ENCODE measurements around the gene SLC25A24.
"Not testable (repeated sequence)": the region's sequence is repeated elsewhere in the genome, so short reads cannot be mapped to it uniquely, and the experiment has no call there.

The SLC25A24 gene

GRCh38 chr1:108216028-108216890, 16.1 kb upstream of the SLC25A24 start:
- H3K4me3 ChIP-seq (ENCODE audit: low read depth, low read length); H3K9me3 ChIP-seq (ENCODE audit: control insufficient read depth, insufficient read depth, low read length); H3K9ac ChIP-seq (ENCODE audit: low read depth, low read length); H3K27me3 ChIP-seq (ENCODE audit: control insufficient read depth, insufficient read depth, low read length); H3K4me1 ChIP-seq (ENCODE audit: control insufficient read depth, insufficient read depth, low read length); H3K36me3 ChIP-seq (ENCODE audit: control insufficient read depth, insufficient read depth, low read length): not testable (repeated sequence)

GRCh38 chr1:108214641-108215465, 14.7 kb upstream of the SLC25A24 start:
- H3K36me3 ChIP-seq (ENCODE audit: control insufficient read depth, insufficient read depth, low read length); H3K4me3 ChIP-seq (ENCODE audit: low read depth, low read length); H3K9ac ChIP-seq (ENCODE audit: low read depth, low read length); H3K4me1 ChIP-seq (ENCODE audit: control insufficient read depth, insufficient read depth, low read length); H3K27me3 ChIP-seq (ENCODE audit: control insufficient read depth, insufficient read depth, low read length); H3K9me3 ChIP-seq (ENCODE audit: control insufficient read depth, insufficient read depth, low read length): not testable (repeated sequence)

GRCh38 chr1:108211014-108211413, 10.9 kb upstream of the SLC25A24 start:
- Histone ChIP-seq H3K9ac (ENCODE audit: low read depth, low read length) (no peak overlapping the region), H3K4me1 (ENCODE audit: control insufficient read depth, insufficient read depth, low read length) (peaks cover 4% of the 10 kb centered on the region), H3K36me3 (ENCODE audit: control insufficient read depth, insufficient read depth, low read length) (no peaks in the 10 kb centered on the region), H3K27me3 (ENCODE audit: control insufficient read depth, insufficient read depth, low read length) (no peaks in the 10 kb centered on the region), H3K9me3 (ENCODE audit: control insufficient read depth, insufficient read depth, low read length) (no peaks in the 10 kb centered on the region), H3K4me3 (ENCODE audit: low read depth, low read length) (no peak overlapping the region)

GRCh38 chr1:108209456-108210108, 9.4 kb upstream of the SLC25A24 start:
- H3K9me3 ChIP-seq (ENCODE audit: control insufficient read depth, insufficient read depth, low read length), result no peaks in the 10 kb centered on the region
- H3K4me3 ChIP-seq (ENCODE audit: low read depth, low read length), result no peak overlapping the region
- H3K4me1 ChIP-seq (ENCODE audit: control insufficient read depth, insufficient read depth, low read length), result peaks cover 4% of the 10 kb centered on the region
- H3K9ac ChIP-seq (ENCODE audit: low read depth, low read length), result peak overlapping the region; percentile 47
- H3K27me3 ChIP-seq (ENCODE audit: control insufficient read depth, insufficient read depth, low read length), result no peaks in the 10 kb centered on the region
- H3K36me3 ChIP-seq (ENCODE audit: control insufficient read depth, insufficient read depth, low read length), result no peaks in the 10 kb centered on the region

- Histone ChIP-seq H3K27me3 (ENCODE audit: control insufficient read depth, insufficient read depth, low read length) (no peaks in the 10 kb centered on the region), H3K9ac (ENCODE audit: low read depth, low read length) (peak overlapping the region; percentile 47), H3K9me3 (ENCODE audit: control insufficient read depth, insufficient read depth, low read length) (no peaks in the 10 kb centered on the region)
These were observed 8.7 kb upstream of the SLC25A24 start for GRCh38 chr1:108208724-108209446.

GRCh38 chr1:108203582-108203981, 3.4 kb upstream of the SLC25A24 start:
- not testable (repeated sequence) for H3K4me3 ChIP-seq (ENCODE audit: low read depth, low read length); H3K4me1 ChIP-seq (ENCODE audit: control insufficient read depth, insufficient read depth, low read length); H3K36me3 ChIP-seq (ENCODE audit: control insufficient read depth, insufficient read depth, low read length); H3K9ac ChIP-seq (ENCODE audit: low read depth, low read length); H3K9me3 ChIP-seq (ENCODE audit: control insufficient read depth, insufficient read depth, low read length)
- peaks cover 21% of the 10 kb centered on the region for H3K27me3 ChIP-seq (ENCODE audit: control insufficient read depth, insufficient read depth, low read length)

More at GRCh38 chr1:108208724-108209446, 8.7 kb upstream of the SLC25A24 start:
- Histone ChIP-seq H3K4me3 (ENCODE audit: low read depth, low read length) (no peak overlapping the region), H3K36me3 (ENCODE audit: control insufficient read depth, insufficient read depth, low read length) (no peaks in the 10 kb centered on the region), H3K4me1 (ENCODE audit: control insufficient read depth, insufficient read depth, low read length) (peaks cover 4% of the 10 kb centered on the region)

GRCh38 chr1:108201687-108202086, 1.5 kb upstream of the SLC25A24 start:
- H3K4me3 ChIP-seq (ENCODE audit: low read depth, low read length), result no peak overlapping the region
- no peaks in the 10 kb centered on the region for H3K4me1 ChIP-seq (ENCODE audit: control insufficient read depth, insufficient read depth, low read length)
- no peaks in the 10 kb centered on the region for H3K9me3 ChIP-seq (ENCODE audit: control insufficient read depth, insufficient read depth, low read length)
- peaks cover 22% of the 10 kb centered on the region for H3K27me3 ChIP-seq (ENCODE audit: control insufficient read depth, insufficient read depth, low read length)
- no peaks in the 10 kb centered on the region for H3K36me3 ChIP-seq (ENCODE audit: control insufficient read depth, insufficient read depth, low read length)
- H3K9ac ChIP-seq (ENCODE audit: low read depth, low read length), result no peak overlapping the region

- Histone ChIP-seq H3K4me3 (ENCODE audit: low read depth, low read length) (peak overlapping the region; percentile 87), H3K27me3 (ENCODE audit: control insufficient read depth, insufficient read depth, low read length) (peaks cover 22% of the 10 kb centered on the region), H3K9ac (ENCODE audit: low read depth, low read length) (peak overlapping the region; percentile 50), H3K36me3 (ENCODE audit: control insufficient read depth, insufficient read depth, low read length) (no peaks in the 10 kb centered on the region), H3K9me3 (ENCODE audit: control insufficient read depth, insufficient read depth, low read length) (no peaks in the 10 kb centered on the region), H3K4me1 (ENCODE audit: control insufficient read depth, insufficient read depth, low read length) (no peaks in the 10 kb centered on the region)
These were observed 526 bp upstream of the SLC25A24 start for GRCh38 chr1:108200687-108201051.

- H3K4me3 ChIP-seq (ENCODE audit: low read depth, low read length), result peak overlapping the region; percentile 87
- H3K36me3 ChIP-seq (ENCODE audit: control insufficient read depth, insufficient read depth, low read length), result no peaks in the 10 kb centered on the region
- peaks cover 22% of the 10 kb centered on the region for H3K27me3 ChIP-seq (ENCODE audit: control insufficient read depth, insufficient read depth, low read length)
- H3K9ac ChIP-seq (ENCODE audit: low read depth, low read length), result peak overlapping the region; percentile 14
- no peaks in the 10 kb centered on the region for H3K4me1 ChIP-seq (ENCODE audit: control insufficient read depth, insufficient read depth, low read length)
- no peaks in the 10 kb centered on the region for H3K9me3 ChIP-seq (ENCODE audit: control insufficient read depth, insufficient read depth, low read length)
These were observed 897 bp downstream of the SLC25A24 start for GRCh38 chr1:108199201-108199691.

- no peaks in the 10 kb centered on the region for H3K4me1 ChIP-seq (ENCODE audit: control insufficient read depth, insufficient read depth, low read length)
- no peaks in the 10 kb centered on the region for H3K9me3 ChIP-seq (ENCODE audit: control insufficient read depth, insufficient read depth, low read length)
- H3K9ac ChIP-seq (ENCODE audit: low read depth, low read length), result no peak overlapping the region
- no peak overlapping the region for H3K4me3 ChIP-seq (ENCODE audit: low read depth, low read length)
- H3K36me3 ChIP-seq (ENCODE audit: control insufficient read depth, insufficient read depth, low read length), result no peaks in the 10 kb centered on the region
- H3K27me3 ChIP-seq (ENCODE audit: control insufficient read depth, insufficient read depth, low read length), result peaks cover 4% of the 10 kb centered on the region
These were observed 6.1 kb downstream of the SLC25A24 start for GRCh38 chr1:108194051-108194450.

- Histone ChIP-seq H3K4me1 (ENCODE audit: control insufficient read depth, insufficient read depth, low read length) (no peaks in the 10 kb centered on the region), H3K36me3 (ENCODE audit: control insufficient read depth, insufficient read depth, low read length) (no peaks in the 10 kb centered on the region), H3K9me3 (ENCODE audit: control insufficient read depth, insufficient read depth, low read length) (no peaks in the 10 kb centered on the region), H3K4me3 (ENCODE audit: low read depth, low read length) (no peak overlapping the region), H3K9ac (ENCODE audit: low read depth, low read length) (no peak overlapping the region), H3K27me3 (ENCODE audit: control insufficient read depth, insufficient read depth, low read length) (no peaks in the 10 kb centered on the region)
These were observed 6.8 kb downstream of the SLC25A24 start for GRCh38 chr1:108193333-108193732.
